Activated CD4-positive, alpha-beta T cell treated with anti-CD3 and anti-CD28 coated beads for 36 hours (primary cell): Measurements from ENCODE around the gene NKIRAS1. TPM values are rescaled to one million over a fixed set of nuclear protein-coding genes. Genes with fewer than 3 reads are reported as not detected.

ENCODE experiments used
- ATAC-seq: fragments of 200-7000 bp; cut with Tn5 transposase; one replicate; pipeline ENCODE4 v1.10.0; 2021; ENCODE audit warnings: mild to moderate bottlenecking, moderate library complexity
- CTCF ChIA-PET: fragments of 350-600 bp; sonication (Branson Sonifier 250); formaldehyde crosslinking; loops from one replicate; lab custom pipeline; 2021; ENCODE audit warnings: antibody characterized with exemption; lab: Charles Lee
- POLR2A ChIA-PET: fragments of 350-600 bp; sonication (Branson Sonifier 250); formaldehyde crosslinking; loops from one replicate; lab custom pipeline; 2021; ENCODE audit warnings: antibody characterized with exemption, inconsistent platforms; lab: Charles Lee
- DNase-seq: peaks from one replicate; pipeline ENCODE4 v3.0.0-alpha.2; 2020
- H3K27ac Mint-ChIP-seq: one replicate; pipeline ENCODE4 v1.8.0; 2021; ENCODE audit warnings: mixed read lengths
- H3K27me3 Mint-ChIP-seq: one replicate; pipeline ENCODE4 v1.8.0; 2021; ENCODE audit warnings: mixed read lengths
- H3K36me3 Mint-ChIP-seq: one replicate; pipeline ENCODE4 v1.8.0; 2021; ENCODE audit warnings: low read depth, mixed read lengths
- H3K4me1 Mint-ChIP-seq: one replicate; pipeline ENCODE4 v1.8.0; 2021; ENCODE audit warnings: mixed read lengths
- H3K4me3 Mint-ChIP-seq: one replicate; pipeline ENCODE4 v1.8.0; 2021; ENCODE audit warnings: mild to moderate bottlenecking, moderate library complexity, mixed read lengths
- H3K9me3 Mint-ChIP-seq: one replicate; pipeline ENCODE4 v1.8.0; 2021; ENCODE audit warnings: low read depth, mixed read lengths
- intact Hi-C, 2 experiments: fragments of 100-400 bp; cut with DNase I in 1 of 2; cut with micrococcal nuclease in 1 of 2; formaldehyde crosslinking; loops; one replicate each; pipeline versions ENCODE4 v1.14.2 to v1.15.1; 2022 to 2024; cut with DNase I, micrococcal nuclease
- total RNA-seq, 2 experiments: library from RNA; stranded (reverse); gene quantifications; one replicate each; pipeline ENCODE4 v1.2.3, GENCODE V29; 2021

The NKIRAS1 gene
- total RNA-seq, 2 experiments from 2014 or later: 2.8 to 3.5 TPM

- Mint-ChIP-seq H3K36me3 (peaks cover 13% of the 10 kb centered on the region), H3K4me3 (no peak overlapping the region), H3K4me1 (peaks cover 22% of the 10 kb centered on the region), H3K9me3 (no peaks in the 10 kb centered on the region), H3K27me3 (peaks cover 4% of the 10 kb centered on the region), H3K27ac (no peak overlapping the region)
- ChIA-PET POLR2A (no interaction called here), CTCF (no interaction called here)
- ATAC-seq (no peak), DNase-seq (no peak)
- intact Hi-C loops: loop anchor here in 1 of 2 experiments (10.0 kb wide), 1 partner anchor 1753 kb away; the partner anchor contains the start of gene TOP2B
These were observed 5.4 kb downstream of the NKIRAS1 start for GRCh38 chr3:23911397-23911796.

GRCh38 chr3:23909341-23909740 is 7.4 kb downstream of the NKIRAS1 start:
- POLR2A ChIA-PET: no interaction called here

GRCh38 chr3:23904545-23904944 is 12.2 kb downstream of the NKIRAS1 start:
- Mint-ChIP-seq H3K36me3 (peaks cover 28% of the 10 kb centered on the region), H3K4me1 (no peaks in the 10 kb centered on the region), H3K27me3 (no peaks in the 10 kb centered on the region), H3K4me3 (no peak overlapping the region), H3K27ac (no peak overlapping the region), H3K9me3 (no peaks in the 10 kb centered on the region)
- intact Hi-C loops: no loop called here
- no peak for ATAC-seq
- ChIA-PET CTCF (no interaction called here), POLR2A (no interaction called here)
- no peak for DNase-seq

More at GRCh38 chr3:23909341-23909740, 7.4 kb downstream of the NKIRAS1 start:
- intact Hi-C loops: no loop called here
- DNase-seq (no peak), ATAC-seq (no peak)
- no peaks in the 10 kb centered on the region for H3K27me3 Mint-ChIP-seq
- H3K4me3 Mint-ChIP-seq: no peak overlapping the region
- H3K27ac Mint-ChIP-seq: no peak overlapping the region
- no peaks in the 10 kb centered on the region for H3K9me3 Mint-ChIP-seq
- peaks cover 15% of the 10 kb centered on the region for H3K36me3 Mint-ChIP-seq
- CTCF ChIA-PET: no interaction called here
- peaks cover 2% of the 10 kb centered on the region for H3K4me1 Mint-ChIP-seq

GRCh38 chr3:23900744-23901143 is 16.0 kb downstream of the NKIRAS1 start:
- ChIA-PET CTCF (interaction anchor here (0.9 kb wide), 1 partner anchor 34 kb away, joined by 5 read pairs; no protein-coding TSS in a partner anchor), POLR2A (no interaction called here)
- no peak overlapping the region for H3K27ac Mint-ChIP-seq
- H3K4me3 Mint-ChIP-seq: no peak overlapping the region
- no peak for ATAC-seq
- no peak for DNase-seq
- peaks cover 36% of the 10 kb centered on the region for H3K36me3 Mint-ChIP-seq
- no peaks in the 10 kb centered on the region for H3K4me1 Mint-ChIP-seq
- no peaks in the 10 kb centered on the region for H3K27me3 Mint-ChIP-seq
- no peaks in the 10 kb centered on the region for H3K9me3 Mint-ChIP-seq
- intact Hi-C loops: no loop called here

GRCh38 chr3:23895181-23895580 is 21.6 kb downstream of the NKIRAS1 start:
- Mint-ChIP-seq H3K9me3 (no peaks in the 10 kb centered on the region), H3K27ac (no peak overlapping the region), H3K27me3 (no peaks in the 10 kb centered on the region), H3K36me3 (peaks cover 27% of the 10 kb centered on the region), H3K4me1 (no peaks in the 10 kb centered on the region), H3K4me3 (no peak overlapping the region)
- intact Hi-C loops: no loop called here
- ChIA-PET CTCF (interaction anchor here (0.6 kb wide), 1 partner anchor 112 kb away, joined by 3 read pairs; no protein-coding TSS in a partner anchor), POLR2A (interaction anchor here (0.6 kb wide), 1 partner anchor 933 kb away, joined by 3 read pairs; no protein-coding TSS in a partner anchor)
- ATAC-seq (no peak), DNase-seq (no peak)

GRCh38 chr3:23894254-23895061 is 22.3 kb downstream of the NKIRAS1 start:
- ATAC-seq: no peak
- no peaks in the 10 kb centered on the region for H3K9me3 Mint-ChIP-seq
- peaks cover 23% of the 10 kb centered on the region for H3K36me3 Mint-ChIP-seq
- no peak for DNase-seq
- no peak overlapping the region for H3K4me3 Mint-ChIP-seq
- CTCF ChIA-PET: interaction anchor here (0.6 kb wide), 2 partner anchors 86 to 111 kb away, joined by 3 to 7 read pairs; no protein-coding TSS in a partner anchor
- H3K4me1 Mint-ChIP-seq: no peaks in the 10 kb centered on the region
- POLR2A ChIA-PET: interaction anchor here (0.6 kb wide), 2 partner anchors 61 to 932 kb away, joined by 3 to 7 read pairs; no protein-coding TSS in a partner anchor
- H3K27ac Mint-ChIP-seq: no peak overlapping the region
- intact Hi-C loops: no loop called here
- H3K27me3 Mint-ChIP-seq: no peaks in the 10 kb centered on the region

GRCh38 chr3:23889950-23890349 is 26.8 kb downstream of the NKIRAS1 start:
- CTCF ChIA-PET: interaction anchor here (0.5 to 4.6 kb wide), 3 partner anchors 27 to 119 kb away, joined by 3 to 26 read pairs (median 15); partner anchors contain the start of genes NKIRAS1 and RPL15
- intact Hi-C loops: loop anchor here (2.0 to 5.0 kb wide), 2 partner anchors 107 to 349 kb away; no protein-coding TSS in a partner anchor
- ATAC-seq: no peak
- no peaks in the 10 kb centered on the region for H3K27me3 Mint-ChIP-seq
- no peaks in the 10 kb centered on the region for H3K4me1 Mint-ChIP-seq
- no peak overlapping the region for H3K4me3 Mint-ChIP-seq
- no peak for DNase-seq
- H3K27ac Mint-ChIP-seq: no peak overlapping the region
- H3K9me3 Mint-ChIP-seq: no peaks in the 10 kb centered on the region
- POLR2A ChIA-PET: interaction anchor here (1.0 kb wide), 1 partner anchor 27 kb away, joined by 3 read pairs; the partner anchor contains the start of genes NKIRAS1 and RPL15
- peaks cover 4% of the 10 kb centered on the region for H3K36me3 Mint-ChIP-seq

- intact Hi-C loops: loop anchor here (2.0 to 5.0 kb wide), 2 partner anchors 108 to 349 kb away; no protein-coding TSS in a partner anchor
- Mint-ChIP-seq H3K4me3 (no peak overlapping the region), H3K27me3 (no peaks in the 10 kb centered on the region), H3K9me3 (no peaks in the 10 kb centered on the region), H3K36me3 (peaks cover 4% of the 10 kb centered on the region), H3K27ac (no peak overlapping the region), H3K4me1 (no peaks in the 10 kb centered on the region)
- DNase-seq (no peak), ATAC-seq (no peak)
- ChIA-PET POLR2A (interaction anchor here (1.0 kb wide), 1 partner anchor 27 kb away, joined by 3 read pairs; the partner anchor contains the start of genes NKIRAS1 and RPL15), CTCF (interaction anchor here (0.5 to 4.6 kb wide), 13 partner anchors 8 to 118 kb away, joined by 3 to 26 read pairs (median 5); partner anchors contain the start of genes NKIRAS1 and RPL15)
These were observed 27.4 kb downstream of the NKIRAS1 start for GRCh38 chr3:23889386-23889785.

- no peak overlapping the region for H3K27ac Mint-ChIP-seq
- H3K9me3 Mint-ChIP-seq: no peaks in the 10 kb centered on the region
- no peak overlapping the region for H3K4me3 Mint-ChIP-seq
- no peak for ATAC-seq
- no peak for DNase-seq
- no peaks in the 10 kb centered on the region for H3K27me3 Mint-ChIP-seq
- ChIA-PET CTCF (interaction anchor here (0.5 to 4.6 kb wide), 17 partner anchors 8 to 378 kb away, joined by 3 to 26 read pairs (median 5); partner anchors contain the start of genes NKIRAS1 and RPL15), POLR2A (no interaction called here)
- peaks cover under 1% of the 10 kb centered on the region for H3K36me3 Mint-ChIP-seq
- H3K4me1 Mint-ChIP-seq: no peaks in the 10 kb centered on the region
- intact Hi-C loops: loop anchor here (1.0 to 5.0 kb wide), 3 partner anchors 109 to 350 kb away; no protein-coding TSS in a partner anchor
These were observed 28.1 kb downstream of the NKIRAS1 start for GRCh38 chr3:23888617-23889228.

- Mint-ChIP-seq H3K27me3 (no peaks in the 10 kb centered on the region), H3K4me1 (peaks cover 6% of the 10 kb centered on the region), H3K27ac (no peak overlapping the region), H3K9me3 (no peaks in the 10 kb centered on the region), H3K4me3 (no peak overlapping the region), H3K36me3 (peaks cover 4% of the 10 kb centered on the region)
- ChIA-PET CTCF (no interaction called here), POLR2A (no interaction called here)
- ATAC-seq (no peak), DNase-seq (no peak)
- intact Hi-C loops: loop anchor here in 1 of 2 experiments (5.0 kb wide), 1 partner anchor 111 kb away; no protein-coding TSS in a partner anchor
These were observed 30.5 kb downstream of the NKIRAS1 start for GRCh38 chr3:23886311-23886710.

- Mint-ChIP-seq H3K4me3 (no peak overlapping the region), H3K27me3 (no peaks in the 10 kb centered on the region), H3K36me3 (peaks cover 4% of the 10 kb centered on the region), H3K4me1 (peaks cover 13% of the 10 kb centered on the region), H3K27ac (no peak overlapping the region), H3K9me3 (no peaks in the 10 kb centered on the region)
- intact Hi-C loops: loop anchor here in 1 of 2 experiments (5.0 kb wide), 1 partner anchor 112 kb away; no protein-coding TSS in a partner anchor
- POLR2A ChIA-PET: no interaction called here
- DNase-seq: no peak
- CTCF ChIA-PET: no interaction called here
- ATAC-seq: no peak
These were observed 31.6 kb downstream of the NKIRAS1 start for GRCh38 chr3:23885210-23885609.
